A673 (cell line): Measurements from ENCODE around the gene TAGLN. TPM values are rescaled to one million over a fixed set of nuclear protein-coding genes. Genes with fewer than 3 reads are reported as not detected.

ENCODE experiments used
- BruUV-seq: library from RNA; stranded (reverse); fragments of 400-500 nt; replicated peaks from 2 replicates; lab custom pipeline; 2021; lab: Mats Ljungman, UMichigan
- CTCF ChIA-PET: fragments of 300-600 bp; sonication (Branson Sonifier 250); formaldehyde crosslinking; loops from one replicate; lab custom pipeline; 2022; ENCODE audit warnings: antibody characterized with exemption; lab: Charles Lee
- POLR2A ChIA-PET: fragments of 300-600 bp; sonication (Branson Sonifier 250); formaldehyde crosslinking; loops from one replicate; lab custom pipeline; 2022; ENCODE audit warnings: antibody characterized with exemption; ENCODE audit not compliant: low non-redundant PET; lab: Charles Lee
- DNase-seq: peaks from one replicate; pipeline ENCODE4 v3.0.0-alpha.2; 2015; ENCODE audit warnings: low spot score
- H3K27ac ChIP-seq: fragments of 200-600 bp; sonication (generic); 2 replicates; pipeline ENCODE4 v1.5.1; 2016; ENCODE audit warnings: mixed run types, low read depth, mild to moderate bottlenecking, mixed read lengths, antibody characterized with exemption, low read length; ENCODE audit not compliant: poor library complexity, severe bottlenecking
- H3K27me3 ChIP-seq: fragments of 200-600 bp; sonication (generic); replicated peaks from 2 replicates; pipeline ENCODE4 v1.6.1; 2017; ENCODE audit warnings: mixed run types, low read depth, mild to moderate bottlenecking, mixed read lengths, antibody characterized with exemption, low read length; ENCODE audit not compliant: insufficient read depth, poor library complexity
- H3K36me3 ChIP-seq: fragments of 200-600 bp; sonication (generic); 2 replicates; pipeline ENCODE4 v1.6.1; 2016; ENCODE audit warnings: mixed run types, mild to moderate bottlenecking, mixed read lengths, antibody characterized with exemption, low read length; ENCODE audit not compliant: insufficient read depth, poor library complexity, severe bottlenecking
- H3K4me1 ChIP-seq: fragments of 200-600 bp; sonication (generic); 2 replicates; pipeline ENCODE4 v1.6.1; 2017; ENCODE audit warnings: mixed run types, mild to moderate bottlenecking, mixed read lengths, antibody characterized with exemption, low read length; ENCODE audit not compliant: insufficient read depth, poor library complexity, severe bottlenecking
- H3K4me3 ChIP-seq: fragments of 200-600 bp; sonication (generic); 2 replicates; pipeline ENCODE4 v1.5.1; 2016; ENCODE audit warnings: low read depth, mixed run types, mild to moderate bottlenecking, mixed read lengths, low read length; ENCODE audit not compliant: poor library complexity, severe bottlenecking
- H3K9me3 ChIP-seq: fragments of 200-600 bp; sonication (generic); 2 replicates; pipeline ENCODE4 v1.6.1; 2016; ENCODE audit warnings: mixed run types, low read depth, mild to moderate bottlenecking, mixed read lengths, antibody characterized with exemption, low read length; ENCODE audit not compliant: poor library complexity, severe bottlenecking
- CTCF ChIP-seq: fragments of 300-800, 200-600 bp; sonication (generic); conservative IDR thresholded peaks from 2 replicates; pipeline ENCODE4 v1.5.1; 2017; ENCODE audit warnings: low read depth, mild to moderate bottlenecking, antibody characterized with exemption, low read length, moderate library complexity, mixed read lengths
- EZH2 ChIP-seq: fragments of 200-600 bp; sonication (generic); IDR thresholded peaks from 2 replicates; pipeline ENCODE4 v1.6.1; 2017; ENCODE audit warnings: borderline replicate concordance, low read depth, mild to moderate bottlenecking, mixed read lengths, antibody characterized with exemption, low read length; ENCODE audit not compliant: poor library complexity, severe bottlenecking
- intact Hi-C: fragments of 100-400 bp; cut with micrococcal nuclease; formaldehyde crosslinking; loops from one replicate; pipeline ENCODE4 v1.10.0; 2022; ENCODE audit not compliant: unreplicated experiment
- total RNA-seq: library from RNA; stranded (reverse); gene quantifications from 2 replicates; pipeline ENCODE4 v1.2.3, GENCODE V29; 2021

Gene TAGLN
- total RNA-seq, 1 experiment from 2014 or later = 27.2 TPM

- ChIA-PET POLR2A (no interaction called here), CTCF (interaction anchor here (0.6 kb wide), 1 partner anchor 104 kb away, joined by 10 read pairs; no protein-coding TSS in a partner anchor)
- Histone ChIP-seq H3K36me3 (peaks cover 13% of the 10 kb centered on the region), H3K4me1 (no peaks in the 10 kb centered on the region), H3K27me3 (no peaks in the 10 kb centered on the region), H3K9me3 (no peaks in the 10 kb centered on the region), H3K27ac (no peak overlapping the region), H3K4me3 (no peak overlapping the region)
- no TSS peak for BruUV-seq
- intact Hi-C loops = no loop called here
- TF ChIP-seq EZH2 (no peak), CTCF (no peak)
- no peak for DNase-seq
Observed at GRCh38 chr11:117191680-117192400, 7.3 kb upstream of the TAGLN start.

GRCh38 chr11:117192401-117192875 lies 6.7 kb upstream of the TAGLN start:
- no peak for DNase-seq
- intact Hi-C loops = no loop called here
- BruUV-seq = no TSS peak

More at GRCh38 chr11:117192401-117192875, 6.7 kb upstream of the TAGLN start:
- Histone ChIP-seq H3K4me3 (no peak overlapping the region), H3K27ac (no peak overlapping the region), H3K9me3 (no peaks in the 10 kb centered on the region), H3K27me3 (no peaks in the 10 kb centered on the region), H3K4me1 (no peaks in the 10 kb centered on the region), H3K36me3 (peaks cover 13% of the 10 kb centered on the region)
- TF ChIP-seq CTCF = no peak
- no peak for TF ChIP-seq EZH2
- ChIA-PET POLR2A (no interaction called here), CTCF (no interaction called here)
